HG03196 (cell line): ENCODE data around the gene CASKIN2.
A peak's percentile ranks its signal among the peaks of the same experiment; 100 is the strongest.
"Not testable (repeated sequence)": the region's sequence is repeated elsewhere in the genome, so short reads cannot be mapped to it uniquely, and the experiment has no call there.

Source experiments
- ATAC-seq: cut with Tn5 transposase; IDR thresholded peaks from one replicate; pipeline ENCODE4 v1.9.1; 2021; ENCODE audit not compliant: unreplicated experiment

The CASKIN2 gene

GRCh38 chr17:75524269-75524969 lies 9.1 kb upstream of the CASKIN2 start:
- ATAC-seq = no peak

DNA sequence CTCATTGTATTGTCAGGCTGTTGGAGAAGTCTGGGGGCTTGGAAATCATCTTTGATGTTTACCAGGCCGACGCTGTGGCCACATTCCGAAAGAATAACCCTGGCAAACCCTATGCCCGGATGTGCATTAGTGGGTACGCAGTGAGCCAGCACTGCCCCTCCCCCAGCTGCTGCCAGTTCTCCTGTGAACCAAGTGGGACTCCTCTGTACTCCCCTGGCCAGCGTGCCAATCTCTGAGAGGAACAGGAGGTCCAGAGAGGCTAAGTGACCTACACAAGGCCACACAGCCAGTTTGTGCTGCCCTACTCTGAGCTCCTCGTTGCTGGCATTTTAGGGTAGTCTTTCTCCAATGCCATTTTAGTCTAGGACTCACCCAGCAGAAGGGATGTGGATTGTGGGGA lies 8.3 kb upstream of the CASKIN2 start:
- no peak for ATAC-seq

DNA sequence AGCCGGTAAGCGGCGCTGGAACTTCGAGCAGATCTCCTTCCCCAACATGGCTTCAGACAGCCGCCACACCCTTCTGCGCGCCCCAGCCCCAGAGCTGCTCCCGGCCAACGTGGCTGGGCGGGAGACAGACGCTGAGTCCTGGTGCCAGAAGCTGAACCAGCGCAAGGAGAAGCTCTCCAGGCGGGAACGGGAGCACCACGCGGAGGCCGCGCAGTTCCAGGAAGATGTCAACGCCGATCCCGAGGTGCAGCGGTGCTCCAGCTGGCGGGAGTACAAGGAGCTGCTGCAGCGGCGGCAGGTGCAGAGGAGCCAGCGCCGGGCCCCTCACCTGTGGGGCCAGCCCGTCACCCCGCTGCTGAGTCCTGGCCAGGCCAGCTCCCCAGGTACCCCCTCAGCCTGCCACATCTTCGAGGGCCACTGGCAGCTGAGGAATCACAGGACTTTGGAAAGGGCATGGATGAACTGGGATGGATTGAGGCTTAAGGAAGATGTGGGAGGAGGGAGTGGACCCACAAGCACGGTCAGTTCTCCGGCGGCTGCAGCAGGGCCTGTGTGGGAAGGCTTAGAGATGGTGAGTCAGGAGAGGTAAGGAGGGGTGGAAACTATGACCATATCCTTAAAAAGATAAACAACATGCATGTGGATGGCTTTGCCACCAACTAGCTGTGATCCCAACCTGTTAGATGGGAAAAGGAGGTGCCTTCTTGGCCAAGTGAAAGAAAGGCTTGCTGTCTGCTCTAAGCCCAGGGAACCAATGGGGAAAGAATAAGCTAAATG lies 6.8 kb upstream of the CASKIN2 start:
- ATAC-seq = no peak

- no peak for ATAC-seq
Measured at GRCh38 chr17:75521290-75521689, 6.0 kb upstream of the CASKIN2 start.

GRCh38 chr17:75520413-75520812 lies 5.1 kb upstream of the CASKIN2 start:
- ATAC-seq = not testable (repeated sequence)

DNA sequence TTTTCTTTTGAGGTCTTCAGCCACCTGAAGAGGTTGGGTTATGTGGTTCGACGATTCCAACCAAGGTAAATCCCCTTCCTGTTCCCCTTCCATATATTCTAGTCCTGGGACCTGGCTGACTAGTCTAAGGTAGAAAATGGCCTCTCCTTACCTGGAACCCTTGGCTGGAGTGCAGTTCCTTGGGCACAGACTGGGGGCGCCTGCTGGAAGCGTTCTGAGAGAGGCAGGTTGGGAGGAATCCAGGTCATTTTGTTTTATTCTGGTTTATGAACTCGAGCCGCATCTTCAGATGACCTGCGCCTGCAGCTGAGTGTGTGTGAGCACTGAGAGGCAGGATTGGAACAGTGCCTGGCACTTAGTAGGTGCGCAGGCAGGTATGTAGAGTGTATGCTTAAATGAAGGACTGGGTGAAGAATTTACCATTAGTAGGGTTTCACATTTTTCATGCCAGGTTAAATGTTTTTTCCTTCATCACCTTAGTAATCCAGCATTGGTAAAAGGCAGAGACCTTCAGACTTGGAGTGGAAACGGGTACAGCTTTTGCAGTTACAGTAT lies 3.7 kb upstream of the CASKIN2 start:
- no peak for ATAC-seq

DNA sequence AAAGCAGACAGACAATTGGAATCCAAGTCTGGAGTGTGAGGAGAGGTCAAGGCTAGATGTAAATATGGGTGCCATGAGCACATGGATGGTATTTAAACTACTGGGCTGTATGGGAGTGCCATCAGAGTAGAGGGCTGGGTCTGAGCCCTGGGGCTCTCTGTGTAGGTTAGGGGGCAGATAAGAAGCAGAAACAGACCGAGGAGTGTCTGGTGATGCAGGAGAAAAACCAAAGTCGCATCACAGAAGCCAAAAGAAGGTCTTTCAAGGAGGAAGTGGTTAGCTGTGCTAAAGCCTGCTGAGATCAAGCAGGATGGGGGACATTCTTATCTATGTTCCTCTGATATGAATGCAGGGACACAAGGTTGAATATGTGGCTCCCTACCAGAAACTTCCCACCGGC lies 2.9 kb upstream of the CASKIN2 start:
- ATAC-seq = no peak

DNA sequence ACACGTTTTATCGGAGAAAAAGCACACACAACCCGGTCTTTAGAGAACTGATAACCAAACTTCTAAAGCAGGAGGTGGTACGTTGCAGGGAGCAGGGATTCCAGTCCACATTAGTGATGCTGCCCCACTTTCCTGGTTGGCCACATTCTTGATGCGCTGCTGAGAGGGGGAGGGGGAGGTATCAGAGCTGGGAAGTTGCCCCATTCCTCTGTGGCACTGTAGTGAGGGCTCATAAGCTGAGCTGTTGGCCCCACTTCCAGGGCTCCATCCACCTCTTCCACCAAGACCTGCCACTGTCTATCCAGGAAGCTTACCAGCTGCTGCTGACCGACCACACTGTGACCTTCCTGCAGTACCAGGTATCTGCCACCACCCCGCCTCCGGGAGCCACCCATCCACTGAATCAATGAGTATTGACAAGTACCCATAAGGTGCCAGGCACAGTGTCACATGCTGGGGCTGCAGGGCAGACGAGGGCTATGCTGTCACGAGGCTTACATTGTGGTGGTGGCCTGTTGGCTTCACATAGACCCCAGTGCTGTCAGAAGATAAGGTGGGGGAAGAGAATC lies 2.0 kb upstream of the CASKIN2 start:
- ATAC-seq = no peak

GRCh38 chr17:75516619-75517296 lies 1.4 kb upstream of the CASKIN2 start:
- peak; percentile 10 for ATAC-seq

DNA sequence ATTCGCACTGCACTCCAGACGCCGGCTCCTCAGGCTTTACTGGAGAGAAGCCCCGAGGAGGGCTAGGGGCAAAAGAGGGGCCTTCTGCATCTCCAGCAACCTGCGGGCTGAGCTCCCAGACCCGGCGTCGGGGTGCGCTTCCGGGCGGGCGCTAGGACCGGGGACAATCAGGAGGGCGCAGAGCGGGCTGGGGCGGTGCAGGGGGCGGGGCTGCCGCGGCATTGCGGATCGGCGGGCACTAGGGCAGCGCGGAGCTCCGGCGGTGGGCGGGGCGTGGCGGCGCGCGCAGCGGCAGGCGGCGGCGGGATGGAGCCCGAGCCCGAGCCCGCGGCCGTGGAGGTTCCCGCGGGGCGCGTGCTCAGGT lies 900 bp upstream of the CASKIN2 start, which contains the start of gene TSEN54:
TSS of gene TSEN54 (plus strand) at position 274 of the 364 bp plus-strand sequence. CDS start at position 307, 33 bp downstream.
- ATAC-seq = peak; percentile 68

GRCh38 chr17:75514919-75515495 lies 330 bp downstream of the CASKIN2 start:
- no peak for ATAC-seq

GRCh38 chr17:75514299-75514918 lies 928 bp downstream of the CASKIN2 start:
- no peak for ATAC-seq

GRCh38 chr17:75513641-75514000 lies 1.7 kb downstream of the CASKIN2 start:
- no peak for ATAC-seq

- no peak for ATAC-seq
Measured at GRCh38 chr17:75512926-75513640, 2.3 kb downstream of the CASKIN2 start.

GRCh38 chr17:75511610-75512575 lies 3.4 kb downstream of the CASKIN2 start:
- ATAC-seq = no peak

- no peak for ATAC-seq
Measured at GRCh38 chr17:75511270-75511609, 4.1 kb downstream of the CASKIN2 start.

GRCh38 chr17:75509528-75510258 lies 5.6 kb downstream of the CASKIN2 start:
- no peak for ATAC-seq

DNA sequence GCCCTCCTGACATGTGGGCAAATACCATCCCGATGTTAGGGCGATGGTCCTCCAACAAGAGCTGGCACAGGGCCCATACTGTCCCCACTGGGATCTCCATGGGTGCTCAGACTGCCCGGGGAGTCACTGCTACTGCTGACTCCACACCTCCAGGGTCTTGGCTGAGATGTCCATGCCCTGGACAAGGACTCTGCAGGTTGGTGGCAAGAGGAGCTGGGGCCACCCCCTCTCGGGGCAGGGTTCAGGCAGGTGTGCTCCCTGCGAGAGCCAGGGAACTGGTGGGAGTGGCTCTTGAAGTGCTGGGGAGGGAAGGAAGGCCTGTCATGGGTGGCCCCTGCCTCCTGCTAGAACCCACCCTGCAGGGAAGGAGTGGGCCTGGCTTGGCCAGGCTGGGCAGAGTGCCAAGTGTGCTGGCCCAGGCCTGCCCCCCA lies 6.4 kb downstream of the CASKIN2 start:
- no peak for ATAC-seq
